Hepatocyte (in vitro differentiated cells): ENCODE measurements around the gene DRC7. TPM values are rescaled to one million over a fixed set of nuclear protein-coding genes. Genes with fewer than 3 reads are reported as not detected.

Experiments
- DNase-seq: peaks from one replicate; pipeline ENCODE4 v3.0.0-alpha.2; 2016; ENCODE audit warnings: low spot score
- H2AFZ ChIP-seq: fragments of 200-600 bp; sonication (generic); 2 replicates; pipeline ENCODE4 v1.6.0; 2016; ENCODE audit warnings: antibody characterized with exemption, mild to moderate bottlenecking
- H3K27ac ChIP-seq: fragments of 200-600 bp; sonication (generic); 2 replicates; pipeline ENCODE4 v1.5.1; 2016; ENCODE audit warnings: mild to moderate bottlenecking
- H3K27me3 ChIP-seq: fragments of 200-600 bp; sonication (generic); 2 replicates; pipeline ENCODE4 v1.6.1; 2016
- H3K36me3 ChIP-seq: fragments of 200-600 bp; sonication (generic); replicated peaks from 2 replicates; pipeline ENCODE4 v1.5.1; 2016; ENCODE audit warnings: low read depth; ENCODE audit not compliant: insufficient read depth
- H3K4me1 ChIP-seq: fragments of 200-600 bp; sonication (generic); 2 replicates; pipeline ENCODE4 v1.5.1; 2016; ENCODE audit warnings: mild to moderate bottlenecking, moderate library complexity; ENCODE audit not compliant: insufficient read depth
- H3K4me2 ChIP-seq: fragments of 200-600 bp; sonication (generic); 2 replicates; pipeline ENCODE4 v1.6.0; 2016
- H3K4me3 ChIP-seq: fragments of 200-600 bp; sonication (generic); 2 replicates; pipeline ENCODE4 v1.5.1; 2016; ENCODE audit warnings: mild to moderate bottlenecking
- H3K79me2 ChIP-seq: fragments of 200-600 bp; sonication (generic); 2 replicates; pipeline ENCODE4 v1.6.0; 2017; ENCODE audit warnings: mild to moderate bottlenecking
- H3K9me2 ChIP-seq: fragments of 200-600 bp; sonication (generic); replicated peaks from 2 replicates; pipeline ENCODE4 v1.6.0; 2017; ENCODE audit warnings: mild to moderate bottlenecking; ENCODE audit not compliant: insufficient read depth
- H3K9me3 ChIP-seq: fragments of 200-600 bp; sonication (generic); 2 replicates; pipeline ENCODE4 v1.5.1; 2016; ENCODE audit warnings: low read depth, mild to moderate bottlenecking
- H4K20me1 ChIP-seq: fragments of 200-600 bp; sonication (generic); 2 replicates; pipeline ENCODE4 v1.6.0; 2016; ENCODE audit warnings: mild to moderate bottlenecking; ENCODE audit not compliant: insufficient read depth, poor library complexity, severe bottlenecking
- CTCF ChIP-seq: fragments of 200-600 bp; sonication (generic); IDR thresholded peaks from 2 replicates; pipeline ENCODE4 v1.5.1; 2016; ENCODE audit warnings: antibody characterized with exemption, mild to moderate bottlenecking; ENCODE audit not compliant: poor library complexity
- EZH2 ChIP-seq: fragments of 200-600 bp; sonication (generic); IDR thresholded peaks from 2 replicates; pipeline ENCODE4 v1.6.1; 2016; ENCODE audit warnings: antibody characterized with exemption, mild to moderate bottlenecking, borderline replicate concordance
- EZH2phosphoT487 ChIP-seq: fragments of 200-600 bp; sonication (generic); IDR thresholded peaks from one replicate; pipeline ENCODE4 v1.6.1; 2018; ENCODE audit warnings: antibody characterized with exemption, mild to moderate bottlenecking, low read depth, moderate library complexity; ENCODE audit not compliant: unreplicated experiment, severe bottlenecking
- WGBS: methylation state at CpG from one replicate; pipeline ENCODE4 v1.1.6; 2016; ENCODE audit warnings: low lambda C conversion rate; ENCODE audit errors: missing lambda C conversion rate; 5-methylcytosine and 5-hydroxymethylcytosine counted together
- polyA plus RNA-seq: library from polyadenylated mRNA; unstranded; fragments of >200 nt; fragmentation: Nextera tagmentation; extraction: Ambion mirVana; gene quantifications from 2 replicates; pipeline ENCODE4 v1.2.1, GENCODE V29; 2016
- total RNA-seq: library from RNA; depleted of rRNA; stranded (reverse); fragments of >200 nt; gene quantifications from 2 replicates; pipeline ENCODE4 v1.2.3, GENCODE V29; 2014

DRC7 gene
- total and polyA plus RNA-seq, 2 experiments from 2014 or later: 0.27 to 0.93 TPM

GRCh38 chr16:57763285-57764005 lies 68.8 kb downstream of the DRC7 start:
- TF ChIP-seq EZH2 (no peak), CTCF (no peak), EZH2phosphoT487 (no peak)
- 96% methylated on average over 14 of the region's 14 CpGs for whole genome bisulfite sequencing
- no peak overlapping the region for H3K4me2 ChIP-seq
- H3K27ac ChIP-seq: no peak overlapping the region
- H3K4me3 ChIP-seq: no peak overlapping the region
- no peak for DNase-seq
- no peaks in the 10 kb centered on the region for H3K79me2 ChIP-seq
- no peaks in the 10 kb centered on the region for H3K36me3 ChIP-seq
- H3K9me3 ChIP-seq: no peaks in the 10 kb centered on the region
- H3K9me2 ChIP-seq: no peaks in the 10 kb centered on the region
- no peaks in the 10 kb centered on the region for H3K27me3 ChIP-seq
- no peak overlapping the region for H2AFZ ChIP-seq
- H3K4me1 ChIP-seq: no peaks in the 10 kb centered on the region
- no peaks in the 10 kb centered on the region for H4K20me1 ChIP-seq

GRCh38 chr16:57764006-57764340 lies 69.4 kb downstream of the DRC7 start:
- H3K4me2 ChIP-seq: no peak overlapping the region
- H3K4me1 ChIP-seq: no peaks in the 10 kb centered on the region
- H3K27me3 ChIP-seq: no peaks in the 10 kb centered on the region
- no peaks in the 10 kb centered on the region for H3K36me3 ChIP-seq
- no peak for TF ChIP-seq EZH2
- no peak for TF ChIP-seq EZH2phosphoT487
- TF ChIP-seq CTCF: no peak
- DNase-seq: no peak
- H2AFZ ChIP-seq: no peak overlapping the region
- H4K20me1 ChIP-seq: no peaks in the 10 kb centered on the region
- no peak overlapping the region for H3K4me3 ChIP-seq
- no peak overlapping the region for H3K27ac ChIP-seq
- H3K9me2 ChIP-seq: no peaks in the 10 kb centered on the region
- H3K79me2 ChIP-seq: no peaks in the 10 kb centered on the region
- 98% methylated on average over 9 of the region's 9 CpGs for WGBS
- no peaks in the 10 kb centered on the region for H3K9me3 ChIP-seq

GRCh38 chr16:57764341-57765159 lies 69.9 kb downstream of the DRC7 start:
- 54% methylated on average over 4 of the region's 6 CpGs for whole genome bisulfite sequencing
- H3K79me2 ChIP-seq: no peaks in the 10 kb centered on the region
- no peak overlapping the region for H3K4me2 ChIP-seq
- H3K4me3 ChIP-seq: no peak overlapping the region
- no peaks in the 10 kb centered on the region for H3K36me3 ChIP-seq
- TF ChIP-seq CTCF: no peak
- no peak for TF ChIP-seq EZH2
- TF ChIP-seq EZH2phosphoT487: no peak
- no peak overlapping the region for H3K27ac ChIP-seq
- H3K27me3 ChIP-seq: no peaks in the 10 kb centered on the region
- H3K9me3 ChIP-seq: no peaks in the 10 kb centered on the region
- H3K4me1 ChIP-seq: no peaks in the 10 kb centered on the region
- peak; percentile 62 for DNase-seq
- H2AFZ ChIP-seq: no peak overlapping the region
- H3K9me2 ChIP-seq: no peaks in the 10 kb centered on the region
- H4K20me1 ChIP-seq: no peaks in the 10 kb centered on the region
